Astrocyte (in vitro differentiated cells and primary cell): Measurements from ENCODE around the gene SEMA6A. TPM values are rescaled to one million over a fixed set of nuclear protein-coding genes. Genes with fewer than 3 reads are reported as not detected.

Experiments
- DNase-seq: peaks from one replicate; pipeline ENCODE4 v3.0.0-alpha.2; 2010; ENCODE audit warnings: low read depth
- FAIRE-seq: peaks from 2 replicates; lab custom pipeline; 2011; peaks lifted over from hg19 to GRCh38; lab: Jason Lieb, UNC
- H2AFZ ChIP-seq: 2 replicates; pipeline ENCODE4 v1.6.0; 2012; ENCODE audit warnings: low read depth, low read length, inconsistent platforms
- H3K27ac ChIP-seq: 2 replicates; pipeline ENCODE4 v1.5.1; 2011; ENCODE audit warnings: low read depth, low read length, inconsistent platforms
- H3K27me3 ChIP-seq: 2 replicates; pipeline ENCODE4 v1.6.0; 2011; ENCODE audit warnings: low read length, inconsistent platforms; ENCODE audit not compliant: insufficient read depth
- H3K36me3 ChIP-seq: 2 replicates; pipeline ENCODE4 v1.5.1; 2011; ENCODE audit warnings: low read length, inconsistent platforms; ENCODE audit not compliant: insufficient read depth
- H3K4me1 ChIP-seq: 2 replicates; pipeline ENCODE4 v1.5.1; 2011; ENCODE audit warnings: low read length, inconsistent platforms; ENCODE audit not compliant: insufficient read depth
- H3K4me2 ChIP-seq: 2 replicates; pipeline ENCODE4 v1.6.0; 2012; ENCODE audit warnings: low read length, inconsistent platforms
- H3K4me3 ChIP-seq: 2 replicates; pipeline ENCODE4 v1.5.1; 2011; ENCODE audit warnings: low read depth, mild to moderate bottlenecking, low read length, inconsistent platforms; ENCODE audit not compliant: insufficient read depth
- H3K79me2 ChIP-seq: 2 replicates; pipeline ENCODE4 v1.6.0; 2012; ENCODE audit warnings: mild to moderate bottlenecking, low read length, inconsistent platforms; ENCODE audit not compliant: insufficient read depth
- H3K9ac ChIP-seq: 2 replicates; pipeline ENCODE4 v1.6.0; 2012; ENCODE audit warnings: mild to moderate bottlenecking, low read length, inconsistent platforms
- H3K9me3 ChIP-seq: 2 replicates; pipeline ENCODE4 v1.5.1; 2012; ENCODE audit warnings: low read depth, mild to moderate bottlenecking, low read length, inconsistent platforms; ENCODE audit not compliant: insufficient read depth
- H4K20me1 ChIP-seq: 2 replicates; pipeline ENCODE4 v1.6.0; 2012; ENCODE audit warnings: low read length, inconsistent platforms; ENCODE audit not compliant: insufficient read depth
- H3K27ac Mint-ChIP-seq: one replicate; pipeline ENCODE4 v1.8.0; 2021; ENCODE audit warnings: mild to moderate bottlenecking, mixed read lengths; ENCODE audit not compliant: unreplicated experiment
- H3K27me3 Mint-ChIP-seq: one replicate; pipeline ENCODE4 v1.8.0; 2021; ENCODE audit warnings: low read depth, mixed read lengths; ENCODE audit not compliant: unreplicated experiment
- H3K36me3 Mint-ChIP-seq: one replicate; pipeline ENCODE4 v1.8.0; 2021; ENCODE audit warnings: low read depth, mixed read lengths; ENCODE audit not compliant: unreplicated experiment
- H3K4me1 Mint-ChIP-seq: one replicate; pipeline ENCODE4 v1.8.0; 2021; ENCODE audit warnings: low read depth, mixed read lengths; ENCODE audit not compliant: unreplicated experiment
- H3K4me3 Mint-ChIP-seq: one replicate; pipeline ENCODE4 v1.8.0; 2021; ENCODE audit warnings: mild to moderate bottlenecking, moderate library complexity, mixed read lengths; ENCODE audit not compliant: unreplicated experiment
- H3K9me3 Mint-ChIP-seq: one replicate; pipeline ENCODE4 v1.8.0; 2021; ENCODE audit warnings: mild to moderate bottlenecking, mixed read lengths; ENCODE audit not compliant: unreplicated experiment
- EZH2 ChIP-seq: IDR thresholded peaks from 2 replicates; pipeline ENCODE4 v1.6.1; 2012; ENCODE audit warnings: mild to moderate bottlenecking, low read length, inconsistent platforms; ENCODE audit not compliant: insufficient read depth
- total RNA-seq: library from RNA; stranded (reverse); gene quantifications from 2 replicates; pipeline ENCODE4 v1.2.1, GENCODE V29; 2021
- TF ChIP-seq, protein P1 (sequence below): IDR thresholded peaks from 2 replicates; pipeline ENCODE4 v1.5.1; 2011; ENCODE audit warnings: low read depth, mild to moderate bottlenecking, inconsistent platforms, low read length, moderate library complexity; ENCODE audit not compliant: insufficient read depth

The SEMA6A gene
- total RNA-seq, 1 donor from 2014 or later = 34.2 TPM

DNA sequence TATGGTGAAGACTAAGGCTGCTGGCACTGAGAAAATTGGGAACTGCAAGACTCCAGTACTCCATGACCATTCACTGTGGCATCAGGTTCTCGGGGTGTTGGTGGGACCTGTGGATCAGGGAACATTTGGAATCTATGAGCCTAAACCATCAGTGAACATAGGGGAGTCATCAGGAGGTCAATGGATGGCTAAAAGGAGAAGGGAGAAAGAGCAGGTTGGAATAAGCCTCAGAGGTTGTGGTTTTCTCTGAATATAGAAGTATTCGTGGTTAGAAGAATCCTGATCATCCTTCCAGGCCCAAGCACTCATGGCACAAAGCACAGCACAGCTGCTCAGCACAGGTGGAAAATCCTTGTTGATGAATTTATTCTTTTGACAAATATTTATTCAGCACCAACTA, 156.6 kb downstream of the SEMA6A start:
- Histone ChIP-seq H3K4me3 (no peak overlapping the region), H3K36me3 (no peaks in the 10 kb centered on the region), H3K27me3 (no peaks in the 10 kb centered on the region), H3K4me2 (no peak overlapping the region), H3K9ac (no peak overlapping the region), H3K9me3 (no peaks in the 10 kb centered on the region), H3K27ac (no peak overlapping the region), H3K79me2 (no peaks in the 10 kb centered on the region), H2AFZ (no peak overlapping the region), H4K20me1 (no peaks in the 10 kb centered on the region), H3K4me1 (no peaks in the 10 kb centered on the region)
- Mint-ChIP-seq H3K4me1 (no peaks in the 10 kb centered on the region), H3K27me3 (peaks cover 3% of the 10 kb centered on the region), H3K27ac (no peak overlapping the region), H3K9me3 (peaks cover 4% of the 10 kb centered on the region), H3K4me3 (no peak overlapping the region), H3K36me3 (no peaks in the 10 kb centered on the region)
- DNase-seq (no peak), FAIRE-seq (no peak)
- TF ChIP-seq, protein P1, sequence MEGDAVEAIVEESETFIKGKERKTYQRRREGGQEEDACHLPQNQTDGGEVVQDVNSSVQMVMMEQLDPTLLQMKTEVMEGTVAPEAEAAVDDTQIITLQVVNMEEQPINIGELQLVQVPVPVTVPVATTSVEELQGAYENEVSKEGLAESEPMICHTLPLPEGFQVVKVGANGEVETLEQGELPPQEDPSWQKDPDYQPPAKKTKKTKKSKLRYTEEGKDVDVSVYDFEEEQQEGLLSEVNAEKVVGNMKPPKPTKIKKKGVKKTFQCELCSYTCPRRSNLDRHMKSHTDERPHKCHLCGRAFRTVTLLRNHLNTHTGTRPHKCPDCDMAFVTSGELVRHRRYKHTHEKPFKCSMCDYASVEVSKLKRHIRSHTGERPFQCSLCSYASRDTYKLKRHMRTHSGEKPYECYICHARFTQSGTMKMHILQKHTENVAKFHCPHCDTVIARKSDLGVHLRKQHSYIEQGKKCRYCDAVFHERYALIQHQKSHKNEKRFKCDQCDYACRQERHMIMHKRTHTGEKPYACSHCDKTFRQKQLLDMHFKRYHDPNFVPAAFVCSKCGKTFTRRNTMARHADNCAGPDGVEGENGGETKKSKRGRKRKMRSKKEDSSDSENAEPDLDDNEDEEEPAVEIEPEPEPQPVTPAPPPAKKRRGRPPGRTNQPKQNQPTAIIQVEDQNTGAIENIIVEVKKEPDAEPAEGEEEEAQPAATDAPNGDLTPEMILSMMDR = no peak
- TF ChIP-seq EZH2 = no peak

DNA sequence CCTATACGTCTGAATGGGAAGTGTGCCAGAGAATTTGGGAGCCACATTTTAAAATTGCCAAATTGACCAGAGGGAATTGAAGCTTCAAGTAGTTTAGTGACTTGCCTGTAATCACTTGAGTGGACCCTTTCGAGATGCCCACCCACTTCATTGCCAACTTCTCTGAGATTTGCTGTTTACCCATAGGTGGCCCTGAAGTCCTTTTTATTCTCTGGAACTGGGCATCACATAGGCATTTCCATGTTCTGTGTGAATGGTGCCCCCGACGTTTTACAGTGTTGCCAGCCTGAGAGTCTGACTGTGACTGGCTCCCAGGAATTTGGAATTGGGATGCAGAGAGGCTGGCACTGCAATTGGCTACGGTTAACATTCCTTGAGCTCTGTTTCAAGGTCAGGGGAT, 158.6 kb downstream of the SEMA6A start:
- Histone ChIP-seq H3K27ac (no peak overlapping the region), H3K9me3 (no peaks in the 10 kb centered on the region), H3K36me3 (no peaks in the 10 kb centered on the region), H3K4me1 (no peaks in the 10 kb centered on the region), H2AFZ (no peak overlapping the region), H3K27me3 (no peaks in the 10 kb centered on the region), H3K9ac (no peak overlapping the region), H3K79me2 (no peaks in the 10 kb centered on the region), H3K4me3 (no peak overlapping the region), H4K20me1 (no peaks in the 10 kb centered on the region), H3K4me2 (no peak overlapping the region)
- FAIRE-seq (no peak), DNase-seq (no peak)
- Mint-ChIP-seq H3K9me3 (peaks cover 4% of the 10 kb centered on the region), H3K27ac (no peak overlapping the region), H3K27me3 (peaks cover 3% of the 10 kb centered on the region), H3K4me1 (peaks cover 4% of the 10 kb centered on the region), H3K36me3 (no peaks in the 10 kb centered on the region), H3K4me3 (no peak overlapping the region)
- TF ChIP-seq, protein P1 = no peak
- no peak for TF ChIP-seq EZH2

DNA sequence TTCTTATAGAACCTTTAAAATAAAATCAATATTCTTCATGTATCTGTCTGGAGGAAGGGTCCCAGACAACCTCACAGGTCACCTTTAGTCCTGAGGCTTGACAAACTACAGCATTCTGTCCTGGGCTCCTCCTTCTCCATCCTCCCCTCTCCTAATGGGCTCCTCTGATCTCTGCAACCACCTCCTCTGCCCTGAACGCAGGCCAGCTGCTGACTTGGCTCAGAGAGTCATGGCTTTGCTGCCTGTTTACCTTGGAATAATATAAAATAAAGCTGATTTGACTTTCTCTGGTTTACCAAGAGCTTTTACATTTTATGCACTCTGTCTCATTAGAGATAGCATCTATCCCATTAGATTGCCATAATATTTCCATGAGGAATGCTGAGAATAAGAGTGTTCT, 159.4 kb downstream of the SEMA6A start:
- Mint-ChIP-seq H3K27ac (no peak overlapping the region), H3K36me3 (no peaks in the 10 kb centered on the region), H3K4me1 (peaks cover 4% of the 10 kb centered on the region), H3K4me3 (no peak overlapping the region), H3K9me3 (peaks cover 4% of the 10 kb centered on the region), H3K27me3 (peaks cover 3% of the 10 kb centered on the region)
- TF ChIP-seq, protein P1 = no peak
- no peak for TF ChIP-seq EZH2
- Histone ChIP-seq H3K9me3 (no peaks in the 10 kb centered on the region), H3K27me3 (no peaks in the 10 kb centered on the region), H3K27ac (no peak overlapping the region), H3K4me3 (no peak overlapping the region), H4K20me1 (no peaks in the 10 kb centered on the region), H3K79me2 (no peaks in the 10 kb centered on the region), H3K36me3 (no peaks in the 10 kb centered on the region), H2AFZ (no peak overlapping the region), H3K4me2 (no peak overlapping the region), H3K9ac (no peak overlapping the region), H3K4me1 (no peaks in the 10 kb centered on the region)
- DNase-seq (no peak), FAIRE-seq (no peak)
